Heart right ventricle (tissue), 16 donors: ENCODE measurements around the gene CRNN. TPM values are rescaled to one million over a fixed set of nuclear protein-coding genes. Genes with fewer than 3 reads are reported as not detected.

ENCODE experiments used
- ATAC-seq, 8 donors: fragments of 200-7000 bp; cut with Tn5 transposase; one replicate each; pipeline ENCODE4 v1.9.1; 2020; ENCODE audit warnings: mild to moderate bottlenecking in 8 of 8, moderate library complexity in 8 of 8, moderate number of reproducible peaks in 1 of 8
- DNase-seq, 2 donors: peaks; one replicate each; pipeline ENCODE4 v3.0.0-alpha.2; 2020
- H3K27ac ChIP-seq, 10 donors: fragments of 200-600 bp; sonication (generic) in 2 of 10; one replicate each; pipeline versions ENCODE4 v1.5.0 to v1.8.0; 2020 to 2022; ENCODE audit warnings: mild to moderate bottlenecking in 3 of 10
- H3K27me3 ChIP-seq, 7 donors: fragments of 200-600 bp; one replicate each; pipeline ENCODE4 v1.8.0; 2021 to 2022; ENCODE audit warnings: mild to moderate bottlenecking in 2 of 7
- H3K36me3 ChIP-seq, 9 donors: fragments of 200-600 bp; sonication (generic) in 1 of 9; one replicate each; pipeline versions ENCODE4 v1.5.0 to v1.8.0; 2020 to 2022; ENCODE audit warnings: mild to moderate bottlenecking in 2 of 9
- H3K4me1 ChIP-seq, 9 donors: fragments of 200-600 bp; sonication (generic) in 1 of 9; one replicate each; pipeline versions ENCODE4 v1.5.0 to v1.8.0; 2020 to 2022; ENCODE audit warnings: mild to moderate bottlenecking in 4 of 9
- H3K4me3 ChIP-seq, 10 donors: fragments of 200-600 bp; sonication (generic) in 2 of 10; one replicate each; pipeline versions ENCODE4 v1.5.0 to v1.8.0; 2020 to 2022; ENCODE audit warnings: mild to moderate bottlenecking in 7 of 10, moderate library complexity in 2 of 10
- H3K9me3 ChIP-seq, 11 donors: fragments of 200-600 bp in 10 of 11; sonication (generic) in 2 of 11; one replicate each; pipeline versions ENCODE4 v1.5.0 to v1.8.0; 2013 to 2022; ENCODE audit warnings: mild to moderate bottlenecking in 2 of 11, control low read depth in 1 of 11, moderate library complexity in 1 of 11
- WGBS, 2 donors: extraction: QIAGEN DNeasy Blood & Tissue Kit; methylation state at CpG; one replicate each; pipeline ENCODE4 v1.1.7; 2013; ENCODE audit warnings: inconsistent platforms in 1 of 2; 5-methylcytosine and 5-hydroxymethylcytosine counted together
- intact Hi-C, 10 donors: fragments of 100-400 bp; cut with DNase I; formaldehyde crosslinking; loops; one replicate each; pipeline versions ENCODE4 v1.11.1 to v1.14.2; 2022
- polyA plus RNA-seq, 2 donors: library from polyadenylated mRNA; stranded (reverse); fragments of 200-250 nt; gene quantifications; one replicate each; pipeline ENCODE4 v1.2.3, GENCODE V29; 2013
- total RNA-seq, 10 donors: library from RNA; stranded (reverse); fragmentation: NEBNext Ultra II Directional in 3 of 10; extraction: Animal tissue kit (Norgen Biotek cat#: 25700) in 3 of 10; gene quantifications; one replicate each; pipeline versions ENCODE4 v1.2.1 to v1.2.4, GENCODE V29; 2021 to 2023
- TF ChIP-seq, protein P1 (sequence below), 9 donors: fragments of 200-600 bp; sonication (generic) in 2 of 9; IDR thresholded peaks; one replicate each; pipeline versions ENCODE4 v1.5.0 to v1.8.0; 2021 to 2022; ENCODE audit warnings: antibody characterized with exemption in 9 of 9, mild to moderate bottlenecking in 5 of 9, moderate library complexity in 1 of 9
- donor health status: Arrhythmogenic right ventricular cardiomyopathy.
- donor health status: ischemic (EF 13 %, LVEDD 7.1; RV severe dilation, severe dysfunction).
- donor health status: healthy with polysubstance abuse.
- donor health status: DM: no; HTN: yes; CAD: no.
- donor health status: DM: no; HTN: no; CAD: no.
- donor health status: ischemic (EF 25% LVEDD 6.9; RV normal size, moderate dysfunction).
- donor health status: ischemic (EF 25% LVEDD 5.7; RV mildly dilated, moderate dysfunction).
- donor health status: healthy.
- donor health status: DM: yes; HTN: yes; CAD: no.
- donor health status: Ischemic cardiomyopathy.
- donor health status: ischemic (EF 35%, LVEDD 5.7; RV mildly dilated, moderate dysfunction).
- donor health status: nonischemic (EF 11% LVEDD 7.7; RV severe dilation, severe dysfunction).
- donor health status: DM: yes; HTN: yes; CAD: no.
- donor health status: PGD.
- donor health status: ischemic (EF 29% LVEDD 5.4; RV normal size, mild dysfunction).
- donor health status: nonischemic (EF 23%, LVEDD 6.1; RV moderate dilation, normal function).

Gene CRNN
- total and polyA plus RNA-seq, 12 donors = 0.62 TPM; not detected in 11

GRCh38 chr1:152374451-152374850 lies 39.6 kb downstream of the CRNN start:
- H3K4me1 ChIP-seq = no peaks in the 10 kb centered on the region
- no peak overlapping the region for H3K27ac ChIP-seq
- H3K4me3 ChIP-seq = no peak overlapping the region
- no peaks in the 10 kb centered on the region for H3K27me3 ChIP-seq
- intact Hi-C loops = no loop called here
- H3K36me3 ChIP-seq = no peaks in the 10 kb centered on the region
- 47 to 50% methylated on average over 3 of the region's 3 CpGs for WGBS, 2 donors
- TF ChIP-seq, protein P1, sequence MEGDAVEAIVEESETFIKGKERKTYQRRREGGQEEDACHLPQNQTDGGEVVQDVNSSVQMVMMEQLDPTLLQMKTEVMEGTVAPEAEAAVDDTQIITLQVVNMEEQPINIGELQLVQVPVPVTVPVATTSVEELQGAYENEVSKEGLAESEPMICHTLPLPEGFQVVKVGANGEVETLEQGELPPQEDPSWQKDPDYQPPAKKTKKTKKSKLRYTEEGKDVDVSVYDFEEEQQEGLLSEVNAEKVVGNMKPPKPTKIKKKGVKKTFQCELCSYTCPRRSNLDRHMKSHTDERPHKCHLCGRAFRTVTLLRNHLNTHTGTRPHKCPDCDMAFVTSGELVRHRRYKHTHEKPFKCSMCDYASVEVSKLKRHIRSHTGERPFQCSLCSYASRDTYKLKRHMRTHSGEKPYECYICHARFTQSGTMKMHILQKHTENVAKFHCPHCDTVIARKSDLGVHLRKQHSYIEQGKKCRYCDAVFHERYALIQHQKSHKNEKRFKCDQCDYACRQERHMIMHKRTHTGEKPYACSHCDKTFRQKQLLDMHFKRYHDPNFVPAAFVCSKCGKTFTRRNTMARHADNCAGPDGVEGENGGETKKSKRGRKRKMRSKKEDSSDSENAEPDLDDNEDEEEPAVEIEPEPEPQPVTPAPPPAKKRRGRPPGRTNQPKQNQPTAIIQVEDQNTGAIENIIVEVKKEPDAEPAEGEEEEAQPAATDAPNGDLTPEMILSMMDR (IDR thresholded peaks at IDR 0.05) = no peak
- ATAC-seq (peak in 7 of 8 donors; percentile 67 to 100 (median 83)), DNase-seq (peak; percentile 10 to 23)
- H3K9me3 ChIP-seq = peaks cover 0 to 10% (median 0%) of the 10 kb centered on the region in 11 donors

- Histone ChIP-seq H3K27ac (no peak overlapping the region), H3K36me3 (no peaks in the 10 kb centered on the region), H3K4me1 (no peaks in the 10 kb centered on the region), H3K27me3 (no peaks in the 10 kb centered on the region), H3K9me3 (peaks cover 0 to 22% (median 0%) of the 10 kb centered on the region in 11 donors), H3K4me3 (no peak overlapping the region)
- TF ChIP-seq, protein P1 (IDR thresholded peaks at IDR 0.05) = no peak
- ATAC-seq (no peak), DNase-seq (no peak)
- 69 to 86% methylated on average over 1 of the region's 1 CpG for WGBS, 2 donors
- intact Hi-C loops = no loop called here
Observed at GRCh38 chr1:152372672-152373071, 41.4 kb downstream of the CRNN start.

DNA sequence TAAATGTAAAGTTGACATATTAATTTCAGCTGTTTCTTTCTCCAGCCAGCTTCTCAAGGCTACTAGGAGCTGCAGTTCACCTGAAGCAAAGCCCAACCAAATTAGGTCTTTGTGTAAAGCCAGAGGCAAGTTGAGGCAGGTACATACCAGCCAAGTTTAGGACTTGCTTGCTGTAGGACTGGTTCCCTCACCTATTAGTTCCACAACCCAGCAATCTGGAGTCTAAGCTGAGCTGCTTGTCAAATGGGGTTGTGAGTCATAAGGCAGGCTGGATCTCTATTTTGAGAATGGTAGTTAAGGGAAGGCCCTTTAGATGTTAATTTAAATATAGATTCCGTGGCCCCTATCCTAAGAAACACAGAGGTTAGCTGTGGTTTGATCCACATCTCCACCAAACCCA lies 46.6 kb downstream of the CRNN start:
- intact Hi-C loops = no loop called here
- DNase-seq (no peak), ATAC-seq (no peak)
- Histone ChIP-seq H3K9me3 (peaks cover 0 to 22% (median 0%) of the 10 kb centered on the region in 11 donors), H3K4me3 (no peak overlapping the region), H3K27ac (no peak overlapping the region), H3K36me3 (no peaks in the 10 kb centered on the region), H3K27me3 (no peaks in the 10 kb centered on the region), H3K4me1 (no peaks in the 10 kb centered on the region)
- TF ChIP-seq, protein P1 (IDR thresholded peaks at IDR 0.05) = no peak
- 37 to 63% methylated on average over 1 of the region's 1 CpG for WGBS, 2 donors

DNA sequence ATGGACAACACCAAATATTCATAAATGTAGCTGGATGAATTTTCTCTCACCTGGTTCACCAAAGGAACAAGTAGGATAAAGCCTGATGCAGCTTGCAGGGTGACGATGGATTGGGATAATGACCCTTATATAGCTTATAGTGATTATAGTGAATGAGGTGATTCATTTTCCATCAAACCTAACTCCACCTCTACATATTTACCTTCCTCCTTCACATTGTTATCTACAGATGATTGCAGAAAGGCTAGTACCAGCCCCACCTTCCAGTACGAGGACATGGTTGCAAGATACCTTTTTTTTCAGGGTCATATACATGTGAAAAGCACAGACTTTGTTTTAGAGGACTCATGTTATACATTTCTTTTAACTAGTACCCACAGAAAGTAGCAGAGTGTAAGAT lies 54.2 kb downstream of the CRNN start, which contains the start of gene FLG2:
TSS of gene FLG2 (minus strand) at position 101 of the 400 bp plus-strand sequence. CDS start 1,122 bp downstream, outside the sequence.
- no peaks in the 10 kb centered on the region for H3K27me3 ChIP-seq
- ATAC-seq = no peak
- H3K36me3 ChIP-seq = no peaks in the 10 kb centered on the region
- TF ChIP-seq, protein P1 (IDR thresholded peaks at IDR 0.05) = no peak
- no peak within 1 kb of the TSS for H3K27ac ChIP-seq
- H3K4me3 ChIP-seq = no peak within 1 kb of the TSS
- H3K4me1 ChIP-seq = no peaks in the 10 kb centered on the region
- 69 to 88% methylated on average over 2 of the region's 2 CpGs for WGBS, 2 donors
- intact Hi-C loops = loop anchor here in 1 of 10 donors (10.0 kb wide), 1 partner anchor 85 kb away; no protein-coding TSS in a partner anchor
- no peak for DNase-seq
- H3K9me3 ChIP-seq = peaks cover 0 to under 1% (median 0%) of the 10 kb centered on the region in 11 donors

Other genes with a start within 250 kb of the CRNN start
- gene HRNR, start 190.1 kb downstream of the CRNN start, total RNA-seq = not detected
- gene HRNR, start 190.1 kb downstream of the CRNN start, polyA plus RNA-seq = under 1 TPM in 1 of 2 donors, not detected in 1; 0.07 TPM
- under 1 TPM in 2 of 10 donors, not detected in 8; 0.02 to 0.04 TPM for gene FLG, start 89.0 kb downstream of the CRNN start, total RNA-seq
- gene FLG, start 89.0 kb downstream of the CRNN start, polyA plus RNA-seq = under 1 TPM; under 0.01 TPM
- gene FLG2, start 54.3 kb downstream of the CRNN start, total RNA-seq = not detected
- not detected for gene FLG2, start 54.3 kb downstream of the CRNN start, polyA plus RNA-seq
- not detected for gene LCE5A, start 96.5 kb upstream of the CRNN start, total RNA-seq
- gene LCE5A, start 96.5 kb upstream of the CRNN start, polyA plus RNA-seq = under 1 TPM in 1 of 2 donors, not detected in 1; 0.07 TPM
- not detected for gene CRCT1, start 100.2 kb upstream of the CRNN start, total RNA-seq
- gene CRCT1, start 100.2 kb upstream of the CRNN start, polyA plus RNA-seq = under 1 TPM in 1 of 2 donors, not detected in 1; 0.10 TPM
- not detected for gene LCE3E, start 152.5 kb upstream of the CRNN start, total RNA-seq
- gene LCE3E, start 152.5 kb upstream of the CRNN start, polyA plus RNA-seq = not detected
- not detected for gene LCE3D, start 166.3 kb upstream of the CRNN start, total RNA-seq
- gene LCE3D, start 166.3 kb upstream of the CRNN start, polyA plus RNA-seq = not detected
- gene LCE3C, start 186.0 kb upstream of the CRNN start, total RNA-seq = not detected
- gene LCE3C, start 186.0 kb upstream of the CRNN start, polyA plus RNA-seq = not detected
- gene LCE3B, start 199.5 kb upstream of the CRNN start, total RNA-seq = not detected
- not detected for gene LCE3B, start 199.5 kb upstream of the CRNN start, polyA plus RNA-seq
- gene LCE3A, start 208.8 kb upstream of the CRNN start, total RNA-seq = not detected
- gene LCE3A, start 208.8 kb upstream of the CRNN start, polyA plus RNA-seq = not detected
- not detected for gene LCE2D, start 249.1 kb upstream of the CRNN start, total RNA-seq
- gene LCE2D, start 249.1 kb upstream of the CRNN start, polyA plus RNA-seq = not detected